Loucy (cell line): Measurements from ENCODE around the gene INCENP.
"Not testable (repeated sequence)": the region's sequence is repeated elsewhere in the genome, so short reads cannot be mapped to it uniquely, and the experiment has no call there.

ENCODE experiments used
- H2AFZ ChIP-seq: fragments of 200-600 bp; sonication (generic); 2 replicates; pipeline ENCODE4 v1.6.0; 2016; ENCODE audit warnings: antibody characterized with exemption, mild to moderate bottlenecking, low read length, moderate library complexity
- H3F3A ChIP-seq: fragments of 200-600 bp; 2 replicates; pipeline ENCODE4 v1.6.0; 2016; ENCODE audit warnings: antibody characterized with exemption, low read depth, mild to moderate bottlenecking
- H3K27me3 ChIP-seq: fragments of 200-600 bp; sonication (generic); 2 replicates; pipeline ENCODE4 v1.6.1; 2014; ENCODE audit warnings: low read length, mild to moderate bottlenecking; ENCODE audit not compliant: insufficient read depth, poor library complexity, severe bottlenecking
- H3K36me3 ChIP-seq: fragments of 200-600 bp; sonication (generic); 2 replicates; pipeline ENCODE4 v1.6.1; 2016; ENCODE audit warnings: low read length; ENCODE audit not compliant: insufficient read depth
- H3K4me1 ChIP-seq: fragments of 200-600 bp; sonication (generic); 2 replicates; pipeline ENCODE4 v1.5.1; 2014; ENCODE audit warnings: low read length, mild to moderate bottlenecking; ENCODE audit not compliant: insufficient read depth, poor library complexity, severe bottlenecking
- H3K4me2 ChIP-seq: fragments of 200-600 bp; sonication (generic); 2 replicates; pipeline ENCODE4 v1.6.0; 2014; ENCODE audit warnings: antibody characterized with exemption, low read length, low read depth, mild to moderate bottlenecking; ENCODE audit not compliant: poor library complexity, severe bottlenecking
- H3K4me3 ChIP-seq: fragments of 200-600 bp; sonication (generic); 2 replicates; pipeline ENCODE4 v1.5.1; 2014; ENCODE audit warnings: low read length, mild to moderate bottlenecking, mixed read lengths; ENCODE audit not compliant: poor library complexity, severe bottlenecking
- H3K79me2 ChIP-seq: fragments of 200-600 bp; sonication (generic); 2 replicates; pipeline ENCODE4 v1.6.1; 2014; ENCODE audit warnings: low read length; ENCODE audit not compliant: insufficient read depth
- H3K9ac ChIP-seq: fragments of 200-600 bp; sonication (generic); 2 replicates; pipeline ENCODE4 v1.6.0; 2014; ENCODE audit warnings: mild to moderate bottlenecking, low read depth, low read length, moderate library complexity; ENCODE audit not compliant: poor library complexity, severe bottlenecking
- H3K9me2 ChIP-seq: fragments of 200-600 bp; sonication (generic); replicated peaks from 2 replicates; pipeline ENCODE4 v1.6.1; 2016; ENCODE audit warnings: low read depth, low read length, mixed read lengths
- H3K9me3 ChIP-seq: fragments of 200-600 bp; sonication (generic); 2 replicates; pipeline ENCODE4 v1.6.1; 2014; ENCODE audit warnings: mild to moderate bottlenecking, antibody characterized with exemption, low read length, low read depth; ENCODE audit not compliant: insufficient read depth
- H4K20me1 ChIP-seq: fragments of 200-600 bp; sonication (generic); 2 replicates; pipeline ENCODE4 v1.6.0; 2014; ENCODE audit warnings: antibody characterized with exemption, low read length, mild to moderate bottlenecking; ENCODE audit not compliant: insufficient read depth, poor library complexity, severe bottlenecking
- EZH2phosphoT487 ChIP-seq: fragments of 200-600 bp; IDR thresholded peaks from 2 replicates; pipeline ENCODE4 v1.6.1; 2018; ENCODE audit warnings: antibody characterized with exemption, mild to moderate bottlenecking, moderate library complexity, borderline replicate concordance
- TF ChIP-seq, protein P1 (sequence below): fragments of 200-600 bp; sonication (generic); conservative IDR thresholded peaks from 2 replicates; pipeline ENCODE4 v1.5.1; 2014; ENCODE audit warnings: mild to moderate bottlenecking, antibody characterized with exemption, low read length

INCENP gene

GRCh38 chr11:62195945-62196344, 72.1 kb downstream of the INCENP start:
- no peaks in the 10 kb centered on the region for H3K4me1 ChIP-seq
- no peak overlapping the region for H3K4me2 ChIP-seq
- TF ChIP-seq, protein P1, sequence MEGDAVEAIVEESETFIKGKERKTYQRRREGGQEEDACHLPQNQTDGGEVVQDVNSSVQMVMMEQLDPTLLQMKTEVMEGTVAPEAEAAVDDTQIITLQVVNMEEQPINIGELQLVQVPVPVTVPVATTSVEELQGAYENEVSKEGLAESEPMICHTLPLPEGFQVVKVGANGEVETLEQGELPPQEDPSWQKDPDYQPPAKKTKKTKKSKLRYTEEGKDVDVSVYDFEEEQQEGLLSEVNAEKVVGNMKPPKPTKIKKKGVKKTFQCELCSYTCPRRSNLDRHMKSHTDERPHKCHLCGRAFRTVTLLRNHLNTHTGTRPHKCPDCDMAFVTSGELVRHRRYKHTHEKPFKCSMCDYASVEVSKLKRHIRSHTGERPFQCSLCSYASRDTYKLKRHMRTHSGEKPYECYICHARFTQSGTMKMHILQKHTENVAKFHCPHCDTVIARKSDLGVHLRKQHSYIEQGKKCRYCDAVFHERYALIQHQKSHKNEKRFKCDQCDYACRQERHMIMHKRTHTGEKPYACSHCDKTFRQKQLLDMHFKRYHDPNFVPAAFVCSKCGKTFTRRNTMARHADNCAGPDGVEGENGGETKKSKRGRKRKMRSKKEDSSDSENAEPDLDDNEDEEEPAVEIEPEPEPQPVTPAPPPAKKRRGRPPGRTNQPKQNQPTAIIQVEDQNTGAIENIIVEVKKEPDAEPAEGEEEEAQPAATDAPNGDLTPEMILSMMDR = no peak
- no peaks in the 10 kb centered on the region for H3K9me2 ChIP-seq
- no peaks in the 10 kb centered on the region for H3K36me3 ChIP-seq
- no peaks in the 10 kb centered on the region for H3F3A ChIP-seq
- H4K20me1 ChIP-seq = no peaks in the 10 kb centered on the region
- H3K27me3 ChIP-seq = no peaks in the 10 kb centered on the region
- no peak overlapping the region for H3K4me3 ChIP-seq
- no peaks in the 10 kb centered on the region for H3K79me2 ChIP-seq
- H3K9ac ChIP-seq = no peak overlapping the region
- H2AFZ ChIP-seq = no peak overlapping the region
- no peaks in the 10 kb centered on the region for H3K9me3 ChIP-seq

- H3K4me2 ChIP-seq, H4K20me1 ChIP-seq, H3F3A ChIP-seq, H3K36me3 ChIP-seq, H2AFZ ChIP-seq, H3K27me3 ChIP-seq, H3K79me2 ChIP-seq, H3K4me1 ChIP-seq, H3K4me3 ChIP-seq, H3K9ac ChIP-seq, H3K9me2 ChIP-seq, H3K9me3 ChIP-seq: not testable (repeated sequence)
Observed at GRCh38 chr11:62197400-62197799, 73.6 kb downstream of the INCENP start.

GRCh38 chr11:62201376-62201775, 77.6 kb downstream of the INCENP start:
- no peak overlapping the region for H3K9ac ChIP-seq
- no peaks in the 10 kb centered on the region for H3K4me1 ChIP-seq
- no peaks in the 10 kb centered on the region for H3K36me3 ChIP-seq
- no peaks in the 10 kb centered on the region for H3K27me3 ChIP-seq
- no peak overlapping the region for H3K4me2 ChIP-seq
- H3K79me2 ChIP-seq = no peaks in the 10 kb centered on the region
- no peaks in the 10 kb centered on the region for H3F3A ChIP-seq
- TF ChIP-seq EZH2phosphoT487 = no peak
- TF ChIP-seq, protein P1 = no peak
- H3K9me2 ChIP-seq = no peaks in the 10 kb centered on the region
- H3K4me3 ChIP-seq = no peak overlapping the region
- H2AFZ ChIP-seq = no peak overlapping the region
- no peaks in the 10 kb centered on the region for H3K9me3 ChIP-seq
- no peaks in the 10 kb centered on the region for H4K20me1 ChIP-seq
